DMS 273 treated with DMSO at 0.1 percent for 48 hours (cell line): ENCODE results near the gene BCL11A.
"Not testable (repeated sequence)": the region's sequence is repeated elsewhere in the genome, so short reads cannot be mapped to it uniquely, and the experiment has no call there.

ENCODE experiments used
- DNase-seq: peaks from one replicate; lab custom pipeline; 2025; lab: John Stamatoyannopoulos, UW

BCL11A gene

GRCh38 chr2:60432035-60432601, 121.3 kb downstream of the BCL11A start:
- DNase-seq: no peak

- DNase-seq: no peak
Observed at GRCh38 chr2:60429681-60430080, 123.8 kb downstream of the BCL11A start.

- DNase-seq: no peak
Observed at GRCh38 chr2:60426880-60427279, 126.6 kb downstream of the BCL11A start.

GRCh38 chr2:60426341-60426740, 127.1 kb downstream of the BCL11A start:
- no peak for DNase-seq

- DNase-seq: no peak
Observed at GRCh38 chr2:60424233-60424632, 129.2 kb downstream of the BCL11A start.

GRCh38 chr2:60423505-60423904, 129.9 kb downstream of the BCL11A start:
- DNase-seq: no peak

- no peak for DNase-seq
Observed at GRCh38 chr2:60422826-60423483, 130.5 kb downstream of the BCL11A start.

GRCh38 chr2:60417210-60417609, 136.2 kb downstream of the BCL11A start:
- DNase-seq: not testable (repeated sequence)

- DNase-seq: no peak
Observed at GRCh38 chr2:60416221-60417008, 137.0 kb downstream of the BCL11A start.

GRCh38 chr2:60415814-60416213, 137.6 kb downstream of the BCL11A start:
- DNase-seq: no peak

- DNase-seq: no peak
Observed at GRCh38 chr2:60414495-60415138, 138.8 kb downstream of the BCL11A start.

GRCh38 chr2:60413814-60414168, 139.7 kb downstream of the BCL11A start:
- no peak for DNase-seq

GRCh38 chr2:60413069-60413813, 140.2 kb downstream of the BCL11A start:
- no peak for DNase-seq

- DNase-seq: no peak
Observed at GRCh38 chr2:60412620-60413019, 140.8 kb downstream of the BCL11A start.

- DNase-seq: no peak
Observed at GRCh38 chr2:60412027-60412426, 141.4 kb downstream of the BCL11A start.

GRCh38 chr2:60411295-60411694, 142.2 kb downstream of the BCL11A start:
- DNase-seq: no peak

GRCh38 chr2:60410456-60411146, 142.9 kb downstream of the BCL11A start:
- no peak for DNase-seq

GRCh38 chr2:60409531-60409871, 144.0 kb downstream of the BCL11A start:
- DNase-seq: no peak

- DNase-seq: no peak
Observed at GRCh38 chr2:60408811-60409530, 144.5 kb downstream of the BCL11A start.

GRCh38 chr2:60408207-60408606, 145.2 kb downstream of the BCL11A start:
- no peak for DNase-seq

GRCh38 chr2:60407398-60407797, 146.1 kb downstream of the BCL11A start:
- no peak for DNase-seq
